Right atrium auricular region (tissue), 2 donors: ENCODE results near the gene RTL10. TPM values are rescaled to one million over a fixed set of nuclear protein-coding genes. Genes with fewer than 3 reads are reported as not detected.

Experiments used
- DNase-seq: peaks from one replicate; pipeline ENCODE4 v3.0.0-alpha.2; 2019; ENCODE audit warnings: low spot score
- H3K27ac ChIP-seq, 2 donors: fragments of 200-600 bp; sonication (generic); 1 replicate in 1 of 2; 2 replicates in 1 of 2; pipeline ENCODE4 v1.5.1; 2016 to 2019
- H3K27me3 ChIP-seq, 2 donors: fragments of 200-600 bp; sonication (generic); one replicate each; pipeline versions ENCODE4 v1.5.1 to v1.6.0; 2017 to 2019
- H3K36me3 ChIP-seq: fragments of 200-600 bp; sonication (generic); one replicate; pipeline ENCODE4 v1.5.1; 2016
- H3K4me1 ChIP-seq, 2 donors: fragments of 200-600 bp; sonication (generic); one replicate each; pipeline versions ENCODE4 v1.5.1 to v1.6.0; 2017 to 2019
- H3K4me3 ChIP-seq, 2 donors: fragments of 200-600 bp; sonication (generic); 1 replicate in 1 of 2; 2 replicates in 1 of 2; pipeline ENCODE4 v1.5.1; 2017 to 2019; ENCODE audit warnings: mild to moderate bottlenecking in 1 of 2, moderate library complexity in 1 of 2
- H3K9me3 ChIP-seq, 2 donors: fragments of 200-600 bp; sonication (generic); one replicate each; pipeline ENCODE4 v1.5.1; 2019
- total RNA-seq, 2 donors: library from RNA; depleted of rRNA; stranded (reverse); fragments of >200 nt; gene quantifications; one replicate each; pipeline ENCODE4 v1.1.0, GENCODE V29; 2016
- TF ChIP-seq, protein P1 (sequence below), 2 donors: fragments of 200-600 bp; sonication (generic); IDR thresholded peaks; one replicate each; pipeline ENCODE4 v1.5.1; 2019; ENCODE audit warnings: antibody characterized with exemption in 2 of 2

The RTL10 gene
- total RNA-seq, 2 donors from 2014 or later, result 7.9 to 8.1 TPM

DNA sequence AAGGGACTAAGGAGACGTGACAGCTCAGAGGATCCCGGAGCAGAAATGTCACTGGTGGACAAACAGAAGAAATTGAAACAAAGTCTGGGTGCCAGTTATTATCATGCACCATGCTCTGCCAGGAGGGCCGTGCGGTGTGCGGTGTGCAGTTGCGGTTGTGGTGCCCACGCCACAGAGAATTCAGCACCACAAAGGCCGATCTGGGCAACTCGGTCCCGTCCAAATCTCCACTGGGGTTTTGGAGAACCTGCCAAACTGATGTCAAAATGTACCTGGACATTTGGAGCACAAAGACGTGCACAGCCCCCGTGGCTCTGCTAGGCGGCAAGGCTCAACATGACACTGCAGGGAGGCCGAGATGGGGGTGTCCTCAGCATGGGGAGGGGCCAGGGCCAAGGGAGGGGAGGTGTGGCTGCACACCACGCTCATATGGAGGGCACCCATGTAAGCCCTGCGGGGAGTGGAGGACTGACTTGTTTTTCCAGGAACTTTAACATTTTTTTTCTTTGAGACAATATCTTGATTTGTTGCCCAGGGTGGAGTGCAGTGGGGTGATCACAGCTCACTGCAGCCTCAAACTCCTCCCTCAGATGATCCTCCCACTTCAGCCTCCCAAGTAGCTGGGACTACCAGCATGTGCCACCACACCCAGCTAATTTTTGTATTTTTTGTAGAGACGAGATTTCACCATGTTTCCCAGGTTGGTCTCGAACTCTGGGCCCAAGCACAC is 39.4 kb downstream of the RTL10 start:
- Histone ChIP-seq H3K4me3 (no peak overlapping the region), H3K4me1 (peaks cover 0 to 4% of the 10 kb centered on the region in 2 donors), H3K27ac (no peak overlapping the region), H3K27me3 (no peaks in the 10 kb centered on the region), H3K36me3 (no peaks in the 10 kb centered on the region), H3K9me3 (no peaks in the 10 kb centered on the region)
- peak; percentile 36 for DNase-seq
- TF ChIP-seq, protein P1, sequence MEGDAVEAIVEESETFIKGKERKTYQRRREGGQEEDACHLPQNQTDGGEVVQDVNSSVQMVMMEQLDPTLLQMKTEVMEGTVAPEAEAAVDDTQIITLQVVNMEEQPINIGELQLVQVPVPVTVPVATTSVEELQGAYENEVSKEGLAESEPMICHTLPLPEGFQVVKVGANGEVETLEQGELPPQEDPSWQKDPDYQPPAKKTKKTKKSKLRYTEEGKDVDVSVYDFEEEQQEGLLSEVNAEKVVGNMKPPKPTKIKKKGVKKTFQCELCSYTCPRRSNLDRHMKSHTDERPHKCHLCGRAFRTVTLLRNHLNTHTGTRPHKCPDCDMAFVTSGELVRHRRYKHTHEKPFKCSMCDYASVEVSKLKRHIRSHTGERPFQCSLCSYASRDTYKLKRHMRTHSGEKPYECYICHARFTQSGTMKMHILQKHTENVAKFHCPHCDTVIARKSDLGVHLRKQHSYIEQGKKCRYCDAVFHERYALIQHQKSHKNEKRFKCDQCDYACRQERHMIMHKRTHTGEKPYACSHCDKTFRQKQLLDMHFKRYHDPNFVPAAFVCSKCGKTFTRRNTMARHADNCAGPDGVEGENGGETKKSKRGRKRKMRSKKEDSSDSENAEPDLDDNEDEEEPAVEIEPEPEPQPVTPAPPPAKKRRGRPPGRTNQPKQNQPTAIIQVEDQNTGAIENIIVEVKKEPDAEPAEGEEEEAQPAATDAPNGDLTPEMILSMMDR (IDR thresholded peaks at IDR 0.05), result no peak

DNA sequence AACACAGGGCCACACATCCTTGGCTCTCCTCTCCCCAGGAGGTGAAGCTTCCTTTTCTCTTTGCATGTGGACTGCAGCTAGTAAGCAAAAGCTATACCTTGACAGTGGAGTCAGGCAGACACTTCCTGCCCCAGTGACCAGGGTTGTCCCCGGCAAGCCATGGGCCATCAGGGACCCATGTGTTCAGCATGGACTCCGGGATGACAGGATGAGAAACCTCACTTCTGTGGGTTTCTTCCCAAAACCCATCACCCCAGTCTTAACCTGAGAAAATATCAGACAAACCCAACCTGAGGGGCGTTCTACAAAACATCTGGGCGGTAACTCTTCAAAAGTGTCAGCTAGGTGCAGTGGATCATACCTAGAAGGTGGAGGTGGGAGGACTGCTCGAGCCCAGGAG is 40.2 kb downstream of the RTL10 start:
- no peaks in the 10 kb centered on the region for H3K9me3 ChIP-seq
- DNase-seq, result no peak
- H3K27ac ChIP-seq, result no peak overlapping the region
- H3K4me1 ChIP-seq, result peaks cover 0 to 4% of the 10 kb centered on the region in 2 donors
- H3K4me3 ChIP-seq, result no peak overlapping the region
- TF ChIP-seq, protein P1 (IDR thresholded peaks at IDR 0.05), result no peak
- no peaks in the 10 kb centered on the region for H3K36me3 ChIP-seq
- no peaks in the 10 kb centered on the region for H3K27me3 ChIP-seq

DNA sequence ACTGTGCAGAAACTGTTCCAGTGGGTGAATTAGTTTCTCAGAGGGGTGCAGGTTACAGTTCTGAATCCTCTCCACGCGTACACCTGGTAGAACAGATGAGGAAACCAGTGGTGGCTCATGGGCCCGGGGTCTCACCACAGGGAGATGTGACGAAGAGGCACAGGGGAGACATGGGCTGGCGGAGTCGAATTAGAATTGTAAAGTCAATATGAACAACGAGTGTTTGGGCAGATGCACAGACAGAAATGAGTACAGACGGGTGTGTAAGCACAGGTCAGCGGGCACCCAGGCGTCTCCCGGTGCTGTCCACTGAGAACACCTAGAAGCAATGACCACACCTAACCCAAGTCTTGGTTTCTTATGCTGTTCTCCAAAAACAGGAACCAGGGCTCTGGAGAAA is 41.8 kb downstream of the RTL10 start:
- no peak for DNase-seq
- Histone ChIP-seq H3K27ac (no peak overlapping the region), H3K9me3 (no peaks in the 10 kb centered on the region), H3K4me1 (peaks cover 0 to 4% of the 10 kb centered on the region in 2 donors), H3K36me3 (no peaks in the 10 kb centered on the region), H3K4me3 (no peak overlapping the region), H3K27me3 (no peaks in the 10 kb centered on the region)
- TF ChIP-seq, protein P1 (IDR thresholded peaks at IDR 0.05), result no peak

DNA sequence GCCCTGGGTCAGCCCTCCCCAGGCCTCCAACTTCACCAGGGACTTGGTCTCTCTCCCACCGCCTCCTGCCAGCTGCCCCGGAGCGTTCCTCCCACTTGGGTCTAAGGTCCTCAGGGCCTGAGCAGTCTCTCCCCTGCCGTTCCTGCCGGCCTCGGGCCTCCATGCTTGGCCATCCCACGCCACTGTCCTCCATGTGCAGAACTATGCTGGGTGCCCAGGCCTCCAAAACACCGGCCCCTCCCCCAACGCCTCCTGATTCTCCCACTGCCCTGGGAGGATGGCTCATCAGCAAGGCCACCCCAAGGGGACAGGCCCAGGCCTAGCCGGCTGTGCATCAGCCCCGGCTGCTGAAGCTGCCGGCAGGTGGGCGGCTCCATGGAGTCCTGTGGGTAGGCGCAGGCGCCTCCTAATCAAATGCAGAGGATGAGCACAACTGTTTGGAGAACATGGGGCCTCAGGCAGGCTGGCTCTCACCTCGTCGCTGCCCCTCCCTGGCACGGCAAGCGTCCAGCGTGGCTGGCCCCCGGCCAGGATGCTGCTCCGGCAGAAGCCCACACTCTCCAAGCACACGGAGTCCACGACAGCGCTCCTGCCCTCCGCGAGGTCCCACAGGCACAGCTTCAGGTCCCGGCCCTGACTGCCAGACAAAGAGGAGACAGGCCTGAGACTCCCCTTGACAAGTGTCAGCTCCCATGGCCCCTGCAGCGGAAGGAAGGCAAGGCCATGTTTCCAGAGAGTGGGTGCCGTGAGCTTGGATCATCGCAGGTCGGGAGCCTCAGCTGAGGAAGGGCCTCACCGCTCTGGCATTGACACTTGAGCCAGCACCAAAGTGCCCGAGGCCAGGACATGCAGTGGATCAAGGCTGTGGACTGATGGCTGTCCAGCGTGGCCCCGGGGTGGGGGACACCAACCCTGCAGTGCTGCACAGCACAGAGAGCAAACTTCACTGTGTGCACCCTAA is 42.6 kb downstream of the RTL10 start:
- DNase-seq, result no peak

DNA sequence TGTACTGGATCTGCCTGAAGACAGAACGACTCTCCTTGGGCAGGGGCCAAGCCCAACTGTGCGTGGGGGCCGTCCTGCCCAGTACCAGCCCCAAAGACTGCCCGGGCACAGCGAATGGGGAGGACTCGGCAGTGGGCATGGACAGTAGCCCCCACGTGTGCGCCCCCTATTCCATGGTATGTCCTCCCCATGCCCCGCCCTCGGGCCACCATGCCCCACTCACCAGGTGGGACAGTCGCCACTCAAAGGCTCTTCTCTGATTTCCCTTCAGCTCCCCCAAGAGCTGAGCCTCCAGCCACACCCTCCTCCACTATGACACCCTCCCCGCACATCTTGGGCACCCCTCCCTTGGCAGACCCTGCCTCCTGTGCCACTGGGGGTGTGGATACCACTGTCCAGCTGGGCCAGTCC is 43.5 kb downstream of the RTL10 start:
- Histone ChIP-seq H3K27me3 (no peaks in the 10 kb centered on the region), H3K4me1 (peaks cover 0 to 4% of the 10 kb centered on the region in 2 donors), H3K27ac (no peak overlapping the region), H3K9me3 (no peaks in the 10 kb centered on the region), H3K36me3 (no peaks in the 10 kb centered on the region), H3K4me3 (no peak overlapping the region)
- DNase-seq, result no peak
- TF ChIP-seq, protein P1 (IDR thresholded peaks at IDR 0.05), result no peak

More for the DNA sequence above, 42.6 kb downstream of the RTL10 start:
- Histone ChIP-seq H3K36me3 (no peaks in the 10 kb centered on the region), H3K9me3 (no peaks in the 10 kb centered on the region), H3K27me3 (no peaks in the 10 kb centered on the region), H3K4me3 (no peak overlapping the region), H3K27ac (no peak overlapping the region), H3K4me1 (peaks cover 0 to 4% of the 10 kb centered on the region in 2 donors)
- TF ChIP-seq, protein P1 (IDR thresholded peaks at IDR 0.05), result no peak
